HCT116 (cell line): ENCODE measurements around the gene SEMG1. TPM values are rescaled to one million over a fixed set of nuclear protein-coding genes. Genes with fewer than 3 reads are reported as not detected.

Source experiments
- ATAC-seq: fragments of 200-7000 bp; cut with Tn5 transposase; 2 replicates; pipeline ENCODE4 v1.9.1; 2020; ENCODE audit warnings: mild to moderate bottlenecking, moderate library complexity
- BruUV-seq: library from RNA; stranded (reverse); fragments of 400-500 nt; replicated peaks from 2 replicates; lab custom pipeline; 2021; lab: Mats Ljungman, UMichigan
- CTCF ChIA-PET: fragments of 300-600 bp; sonication (Branson Sonifier 250); formaldehyde crosslinking; loops from one replicate; lab custom pipeline; 2021; ENCODE audit warnings: antibody characterized with exemption; lab: Charles Lee
- POLR2A ChIA-PET: fragments of 300-600, 350-600 bp; sonication (Branson Sonifier 250); formaldehyde crosslinking; loops from one replicate; lab custom pipeline; 2021; ENCODE audit warnings: antibody characterized with exemption; lab: Charles Lee
- RAD21 ChIA-PET, 2 experiments: fragments of 300-600 bp; sonication (Branson Sonifier 250); formaldehyde crosslinking; loops; one replicate each; lab custom pipeline; 2023; ENCODE audit warnings: low total read pairs in 2 of 2; ENCODE audit not compliant: uncharacterized antibody in 2 of 2, unreplicated experiment in 2 of 2, low non-redundant PET in 1 of 2; lab: Charles Lee
- DNase-seq: peaks from one replicate; pipeline ENCODE4 v3.0.0-alpha.2; 2010; ENCODE audit warnings: low read depth, low spot score
- H2AFZ ChIP-seq: fragments of 200-600 bp; shearing (Covaris generic), sonication (generic); 2 replicates; pipeline ENCODE4 v1.6.1; 2017; ENCODE audit warnings: low read depth, mixed run types, mixed read lengths, antibody characterized with exemption, low read length; ENCODE audit not compliant: poor library complexity, severe bottlenecking
- H3K27ac ChIP-seq: 2 replicates; pipeline ENCODE4 v1.5.1; 2012; ENCODE audit warnings: low read depth, low read length
- H3K27me3 ChIP-seq: fragments of 200-600 bp; sonication (generic); 2 replicates; pipeline ENCODE4 v1.6.1; 2016; ENCODE audit warnings: mixed run types, low read length, mixed read lengths; ENCODE audit not compliant: insufficient read depth
- H3K36me3 ChIP-seq, 2 experiments: fragments of 200-500 bp in 1 of 2; fragments of 200-600 bp in 1 of 2; sonication (Bioruptor generic) in 1 of 2; sonication (generic) in 1 of 2; 2 replicates each; pipeline versions ENCODE4 v1.5.1 to v1.6.1; 2014 to 2016; ENCODE audit warnings: low read length in 2 of 2, inconsistent platforms in 1 of 2, mixed read lengths in 1 of 2, mixed run types in 1 of 2; ENCODE audit not compliant: insufficient read depth in 2 of 2, control insufficient read depth in 1 of 2
- H3K4me1 ChIP-seq, 2 experiments: fragments of 200-600 bp in 1 of 2; sonication (generic) in 1 of 2; 2 replicates each; pipeline versions ENCODE4 v1.5.1 to v1.6.1; 2012 to 2017; ENCODE audit warnings: low read length in 2 of 2, inconsistent platforms in 1 of 2, mild to moderate bottlenecking in 1 of 2, mixed read lengths in 1 of 2, mixed run types in 1 of 2, moderate library complexity in 1 of 2; ENCODE audit not compliant: insufficient read depth in 2 of 2, control insufficient read depth in 1 of 2
- H3K4me2 ChIP-seq: fragments of 200-600 bp; sonication (generic); 2 replicates; pipeline ENCODE4 v1.6.1; 2017; ENCODE audit warnings: mixed run types, low read length, mixed read lengths
- H3K4me3 ChIP-seq, 2 experiments: fragments of 200-600 bp in 1 of 2; sonication (generic) in 1 of 2; replicated peaks in 1 of 2; 2 replicates each; pipeline ENCODE4 v1.5.1; 2011 to 2016; ENCODE audit warnings: low read length in 2 of 2, control low read depth in 1 of 2, low read depth in 1 of 2, mild to moderate bottlenecking in 1 of 2, mixed read lengths in 1 of 2, mixed run types in 1 of 2
- H3K79me2 ChIP-seq: fragments of 200-600 bp; sonication (generic); 2 replicates; pipeline ENCODE4 v1.6.1; 2017; ENCODE audit warnings: mild to moderate bottlenecking, mixed run types, low read length, moderate library complexity, mixed read lengths; ENCODE audit not compliant: insufficient read depth
- H3K9ac ChIP-seq: fragments of 200-600 bp; sonication (generic); 2 replicates; pipeline ENCODE4 v1.6.1; 2016; ENCODE audit warnings: low read length, mixed read lengths
- H3K9me2 ChIP-seq: fragments of 200-600 bp; sonication (generic), shearing (Covaris generic); 2 replicates; pipeline ENCODE4 v1.6.1; 2017; ENCODE audit warnings: mixed run types, mild to moderate bottlenecking, moderate library complexity; ENCODE audit not compliant: insufficient read depth
- H3K9me3 ChIP-seq, 2 experiments: fragments of 200-500 bp in 1 of 2; fragments of 200-600 bp in 1 of 2; sonication (Bioruptor generic) in 1 of 2; sonication (generic) in 1 of 2; 2 replicates each; pipeline ENCODE4 v1.6.1; 2014 to 2017; ENCODE audit warnings: low read length in 2 of 2, mixed read lengths in 2 of 2, inconsistent platforms in 1 of 2, low read depth in 1 of 2, mild to moderate bottlenecking in 1 of 2, mixed run types in 1 of 2, moderate library complexity in 1 of 2; ENCODE audit not compliant: control insufficient read depth in 1 of 2, insufficient read depth in 1 of 2
- H4K20me1 ChIP-seq: fragments of 200-600 bp; sonication (generic), shearing (Covaris generic); 2 replicates; pipeline ENCODE4 v1.6.1; 2017; ENCODE audit warnings: mixed run types, mild to moderate bottlenecking, moderate library complexity; ENCODE audit not compliant: insufficient read depth
- CBX3 ChIP-seq: IDR thresholded peaks from 2 replicates; pipeline ENCODE4 v1.6.1; 2012; ENCODE audit warnings: low read depth
- EZH2phosphoT487 ChIP-seq: fragments of 200-600 bp; IDR thresholded peaks from 2 replicates; pipeline ENCODE4 v1.6.1; 2018; ENCODE audit warnings: antibody characterized with exemption, borderline replicate concordance
- FOSL1 ChIP-seq: IDR thresholded peaks from 2 replicates; pipeline ENCODE4 v1.6.1; 2012; ENCODE audit warnings: low read depth
- JUND ChIP-seq: IDR thresholded peaks from 2 replicates; pipeline ENCODE4 v1.6.1; 2012
- RAD21 ChIP-seq: IDR thresholded peaks from 2 replicates; pipeline ENCODE4 v1.6.1; 2012; ENCODE audit warnings: low read depth, mild to moderate bottlenecking
- SP1 ChIP-seq: IDR thresholded peaks from 2 replicates; pipeline ENCODE4 v1.6.1; 2012; ENCODE audit warnings: low read depth
- SRF ChIP-seq: IDR thresholded peaks from 2 replicates; pipeline ENCODE4 v1.6.1; 2012; ENCODE audit warnings: low read depth
- TCF7L2 ChIP-seq: IDR thresholded peaks from 2 replicates; pipeline ENCODE4 v1.7.0; 2011; ENCODE audit warnings: borderline replicate concordance, inconsistent platforms; ENCODE audit not compliant: insufficient read depth, insufficient read length; ENCODE audit errors: extremely low read depth
- YY1 ChIP-seq: IDR thresholded peaks from 2 replicates; pipeline ENCODE4 v1.6.1; 2011; ENCODE audit warnings: low read length, low read depth, moderate library complexity, mild to moderate bottlenecking; ENCODE audit not compliant: insufficient replicate concordance; ENCODE audit errors: extremely low read depth
- ZNF274 ChIP-seq: fragments of 200-500 bp; sonication (Bioruptor generic); IDR thresholded peaks from 2 replicates; pipeline ENCODE4 v1.6.1; 2014; ENCODE audit warnings: mild to moderate bottlenecking, low read depth, low read length, inconsistent platforms
- intact Hi-C: fragments of 100-400 bp; cut with micrococcal nuclease; formaldehyde crosslinking; loops from 2 replicates; pipeline ENCODE4 v1.10.0; 2022
- total RNA-seq: library from RNA; stranded (reverse); gene quantifications from one replicate; pipeline ENCODE4 v1.2.1, GENCODE V29; 2021; ENCODE audit not compliant: unreplicated experiment
- TF ChIP-seq, protein P1 (sequence below), 3 experiments: fragments of 200-600 bp in 1 of 3; sonication (generic) in 1 of 3; IDR thresholded peaks in 2 of 3; conservative IDR thresholded peaks in 1 of 3; 2 replicates each; pipeline ENCODE4 v1.5.1; 2012 to 2017; ENCODE audit warnings: low read depth in 2 of 3, low read length in 2 of 3, antibody characterized with exemption in 1 of 3, borderline replicate concordance in 1 of 3, control low read depth in 1 of 3, mild to moderate bottlenecking in 1 of 3, mixed read lengths in 1 of 3, mixed run types in 1 of 3, moderate library complexity in 1 of 3; ENCODE audit not compliant: insufficient read depth in 1 of 3
- TF ChIP-seq, protein P2 (sequence below): IDR thresholded peaks from 2 replicates; pipeline ENCODE4 v1.6.1; 2011; ENCODE audit warnings: mild to moderate bottlenecking, low read length, moderate library complexity; ENCODE audit not compliant: insufficient replicate concordance; ENCODE audit errors: extremely low read depth
- TF ChIP-seq, protein P3 (sequence below): IDR thresholded peaks from 2 replicates; pipeline ENCODE4 v1.6.1; 2012

Gene SEMG1
- total RNA-seq, 1 experiment from 2014 or later = not detected

DNA sequence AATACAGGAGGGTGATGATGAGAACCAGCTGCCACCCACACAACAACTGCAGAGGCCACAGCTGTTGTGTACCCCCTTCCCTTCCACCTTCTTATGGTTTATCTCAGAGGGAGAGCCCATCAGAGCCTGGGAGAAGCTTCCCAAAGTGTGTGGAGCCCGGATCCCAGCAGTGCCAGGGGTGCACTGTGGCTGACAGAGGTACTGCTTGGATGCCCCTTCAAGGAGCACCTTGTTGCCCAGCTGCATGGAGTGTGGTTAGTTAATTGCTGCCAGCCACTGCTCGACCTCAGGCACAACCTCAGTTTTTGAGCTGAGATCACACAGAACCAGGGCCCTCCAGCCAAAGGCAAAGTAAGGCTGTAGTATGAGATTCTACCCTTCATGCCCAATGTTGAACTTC, 19.1 kb upstream of the SEMG1 start:
- Histone ChIP-seq H4K20me1 (no peaks in the 10 kb centered on the region), H2AFZ (no peak overlapping the region), H3K27ac (no peak overlapping the region), H3K4me1 (no peaks in the 10 kb centered on the region), H3K9me3 (no peaks in the 10 kb centered on the region), H3K9ac (no peak overlapping the region), H3K4me3 (no peak overlapping the region), H3K36me3 (no peaks in the 10 kb centered on the region), H3K27me3 (no peaks in the 10 kb centered on the region; the same call in 1 of the 2 replicates), H3K79me2 (no peaks in the 10 kb centered on the region), H3K4me2 (no peak overlapping the region), H3K9me2 (no peaks in the 10 kb centered on the region)
- ATAC-seq = peak; percentile 74
- DNase-seq = no peak
- ChIA-PET RAD21 (no interaction called here), POLR2A (no interaction called here), CTCF (no interaction called here)
- intact Hi-C loops = no loop called here
- no TSS peak for BruUV-seq
- TF ChIP-seq, protein P1, sequence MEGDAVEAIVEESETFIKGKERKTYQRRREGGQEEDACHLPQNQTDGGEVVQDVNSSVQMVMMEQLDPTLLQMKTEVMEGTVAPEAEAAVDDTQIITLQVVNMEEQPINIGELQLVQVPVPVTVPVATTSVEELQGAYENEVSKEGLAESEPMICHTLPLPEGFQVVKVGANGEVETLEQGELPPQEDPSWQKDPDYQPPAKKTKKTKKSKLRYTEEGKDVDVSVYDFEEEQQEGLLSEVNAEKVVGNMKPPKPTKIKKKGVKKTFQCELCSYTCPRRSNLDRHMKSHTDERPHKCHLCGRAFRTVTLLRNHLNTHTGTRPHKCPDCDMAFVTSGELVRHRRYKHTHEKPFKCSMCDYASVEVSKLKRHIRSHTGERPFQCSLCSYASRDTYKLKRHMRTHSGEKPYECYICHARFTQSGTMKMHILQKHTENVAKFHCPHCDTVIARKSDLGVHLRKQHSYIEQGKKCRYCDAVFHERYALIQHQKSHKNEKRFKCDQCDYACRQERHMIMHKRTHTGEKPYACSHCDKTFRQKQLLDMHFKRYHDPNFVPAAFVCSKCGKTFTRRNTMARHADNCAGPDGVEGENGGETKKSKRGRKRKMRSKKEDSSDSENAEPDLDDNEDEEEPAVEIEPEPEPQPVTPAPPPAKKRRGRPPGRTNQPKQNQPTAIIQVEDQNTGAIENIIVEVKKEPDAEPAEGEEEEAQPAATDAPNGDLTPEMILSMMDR (IDR thresholded peaks at IDR 0.05 in 2 of 3, conservative IDR thresholded peaks at IDR 0.05 in 1 of 3; ENCODE audit: borderline replicate concordance in 1 of 3, insufficient read depth in 1 of 3, low read depth in 2 of 3, low read length in 2 of 3) = peak in 1 of 3 experiments; percentile 21; a peak in 1 of 6 replicates
- TF ChIP-seq EZH2phosphoT487 = no peak

DNA sequence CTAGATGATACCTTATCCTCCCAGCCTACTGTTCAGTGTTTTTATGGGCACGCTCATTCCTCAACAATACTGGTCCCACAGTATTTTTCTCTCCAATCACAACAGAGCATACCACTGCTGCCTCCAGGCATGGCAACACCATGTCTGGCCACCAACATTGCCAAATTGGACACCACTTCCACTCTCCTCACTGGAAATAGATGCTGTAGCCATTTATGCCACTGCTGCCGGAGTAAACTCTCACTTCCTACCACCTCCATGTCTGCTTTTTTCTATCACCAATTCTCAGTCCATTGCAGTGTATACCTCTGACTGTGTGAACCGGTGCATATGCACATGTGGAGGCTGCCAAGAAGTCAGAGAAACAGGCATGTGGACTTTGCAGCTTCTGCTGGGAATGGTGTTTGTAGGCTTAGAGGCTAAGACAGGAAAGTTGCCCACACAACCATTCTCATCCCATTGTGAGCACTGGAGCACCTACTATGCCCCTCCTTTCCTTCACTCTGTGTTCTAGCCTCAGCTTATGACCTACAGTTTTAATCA, 17.7 kb upstream of the SEMG1 start:
- Histone ChIP-seq H3K4me3 (no peak overlapping the region), H3K36me3 (no peaks in the 10 kb centered on the region), H3K9me3 (no peaks in the 10 kb centered on the region), H3K27ac (no peak overlapping the region), H4K20me1 (no peaks in the 10 kb centered on the region), H3K27me3 (no peaks in the 10 kb centered on the region; the same call in 1 of the 2 replicates), H3K9me2 (no peaks in the 10 kb centered on the region), H3K4me2 (no peak overlapping the region), H3K4me1 (no peaks in the 10 kb centered on the region), H3K79me2 (no peaks in the 10 kb centered on the region), H3K9ac (no peak overlapping the region), H2AFZ (no peak overlapping the region)
- ChIA-PET POLR2A (no interaction called here), CTCF (no interaction called here), RAD21 (no interaction called here)
- no peak for DNase-seq
- intact Hi-C loops = no loop called here
- no peak for ATAC-seq
- no TSS peak for BruUV-seq
- TF ChIP-seq, protein P2, sequence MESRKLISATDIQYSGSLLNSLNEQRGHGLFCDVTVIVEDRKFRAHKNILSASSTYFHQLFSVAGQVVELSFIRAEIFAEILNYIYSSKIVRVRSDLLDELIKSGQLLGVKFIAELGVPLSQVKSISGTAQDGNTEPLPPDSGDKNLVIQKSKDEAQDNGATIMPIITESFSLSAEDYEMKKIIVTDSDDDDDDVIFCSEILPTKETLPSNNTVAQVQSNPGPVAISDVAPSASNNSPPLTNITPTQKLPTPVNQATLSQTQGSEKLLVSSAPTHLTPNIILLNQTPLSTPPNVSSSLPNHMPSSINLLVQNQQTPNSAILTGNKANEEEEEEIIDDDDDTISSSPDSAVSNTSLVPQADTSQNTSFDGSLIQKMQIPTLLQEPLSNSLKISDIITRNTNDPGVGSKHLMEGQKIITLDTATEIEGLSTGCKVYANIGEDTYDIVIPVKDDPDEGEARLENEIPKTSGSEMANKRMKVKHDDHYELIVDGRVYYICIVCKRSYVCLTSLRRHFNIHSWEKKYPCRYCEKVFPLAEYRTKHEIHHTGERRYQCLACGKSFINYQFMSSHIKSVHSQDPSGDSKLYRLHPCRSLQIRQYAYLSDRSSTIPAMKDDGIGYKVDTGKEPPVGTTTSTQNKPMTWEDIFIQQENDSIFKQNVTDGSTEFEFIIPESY = no peak
- TF ChIP-seq TCF7L2 = no peak
- no peak for TF ChIP-seq ZNF274
- TF ChIP-seq CBX3 = no peak
- TF ChIP-seq RAD21 = no peak
- no peak for TF ChIP-seq SRF
- TF ChIP-seq JUND = no peak
- no peak for TF ChIP-seq YY1
- TF ChIP-seq SP1 = no peak
- TF ChIP-seq FOSL1 = no peak
- TF ChIP-seq, protein P3, sequence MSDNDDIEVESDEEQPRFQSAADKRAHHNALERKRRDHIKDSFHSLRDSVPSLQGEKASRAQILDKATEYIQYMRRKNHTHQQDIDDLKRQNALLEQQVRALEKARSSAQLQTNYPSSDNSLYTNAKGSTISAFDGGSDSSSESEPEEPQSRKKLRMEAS = no peak
- TF ChIP-seq EZH2phosphoT487 = no peak
